Uterus (tissue), 4 donors: ENCODE measurements around the gene F12. TPM values are rescaled to one million over a fixed set of nuclear protein-coding genes. Genes with fewer than 3 reads are reported as not detected.

ENCODE experiments used
- DNase-seq, 2 donors: peaks; one replicate each; pipeline ENCODE4 v3.0.0-alpha.2; 2019 to 2020
- H3K27ac ChIP-seq, 2 donors: fragments of 200-600 bp; sonication (generic); 1 replicate in 1 of 2; 2 replicates in 1 of 2; pipeline ENCODE4 v1.5.1; 2016 to 2018
- H3K27me3 ChIP-seq, 2 donors: fragments of 200-600 bp; sonication (generic); one replicate each; pipeline ENCODE4 v1.5.1; 2018 to 2019; ENCODE audit warnings: control low read depth in 1 of 2
- H3K36me3 ChIP-seq, 2 donors: fragments of 200-600 bp; sonication (generic); one replicate each; pipeline ENCODE4 v1.5.1; 2019; ENCODE audit warnings: control low read depth in 1 of 2
- H3K4me1 ChIP-seq, 2 donors: fragments of 200-600 bp; sonication (generic); one replicate each; pipeline ENCODE4 v1.5.1; 2018 to 2019; ENCODE audit warnings: control low read depth in 1 of 2
- H3K4me3 ChIP-seq, 2 donors: fragments of 200-600 bp; sonication (generic); 1 replicate in 1 of 2; 2 replicates in 1 of 2; pipeline ENCODE4 v1.5.1; 2018 to 2019; ENCODE audit warnings: mild to moderate bottlenecking in 1 of 2
- H3K9me3 ChIP-seq, 2 donors: fragments of 200-600 bp; sonication (generic); one replicate each; pipeline ENCODE4 v1.5.1; 2019; ENCODE audit warnings: control low read depth in 1 of 2
- CTCF ChIP-seq, 4 experiments: fragments of 200-600 bp in 2 of 4; fragments of 450-650 bp in 2 of 4; sonication (generic) in 2 of 4; IDR thresholded peaks; one replicate each; pipeline ENCODE4 v1.5.1; 2016 to 2019; ENCODE audit warnings: antibody characterized with exemption in 4 of 4, mild to moderate bottlenecking in 2 of 4, moderate library complexity in 1 of 4
- POLR2A ChIP-seq, 2 donors: fragments of 450-650 bp; IDR thresholded peaks; one replicate each; pipeline ENCODE4 v1.6.1; 2016; ENCODE audit warnings: antibody characterized with exemption in 2 of 2, mild to moderate bottlenecking in 1 of 2, moderate library complexity in 1 of 2
- intact Hi-C: fragments of 100-400 bp; cut with DNase I; formaldehyde crosslinking; loops from one replicate; pipeline ENCODE4 v1.15.1; 2023; ENCODE audit warnings: low total_unique reads
- total RNA-seq, 4 donors: library from RNA; depleted of rRNA in 3 of 4; stranded (reverse); fragments of >200 nt in 3 of 4; gene quantifications; one replicate each; pipeline versions ENCODE4 v1.1.0 to v1.2.4, GENCODE V29; 2014 to 2023
- donor health status: DM: yes; HTN: yes; CAD: no.

F12 gene
- total RNA-seq, 4 donors from 2014 or later, result 7.6 TPM; not detected in 3

DNA sequence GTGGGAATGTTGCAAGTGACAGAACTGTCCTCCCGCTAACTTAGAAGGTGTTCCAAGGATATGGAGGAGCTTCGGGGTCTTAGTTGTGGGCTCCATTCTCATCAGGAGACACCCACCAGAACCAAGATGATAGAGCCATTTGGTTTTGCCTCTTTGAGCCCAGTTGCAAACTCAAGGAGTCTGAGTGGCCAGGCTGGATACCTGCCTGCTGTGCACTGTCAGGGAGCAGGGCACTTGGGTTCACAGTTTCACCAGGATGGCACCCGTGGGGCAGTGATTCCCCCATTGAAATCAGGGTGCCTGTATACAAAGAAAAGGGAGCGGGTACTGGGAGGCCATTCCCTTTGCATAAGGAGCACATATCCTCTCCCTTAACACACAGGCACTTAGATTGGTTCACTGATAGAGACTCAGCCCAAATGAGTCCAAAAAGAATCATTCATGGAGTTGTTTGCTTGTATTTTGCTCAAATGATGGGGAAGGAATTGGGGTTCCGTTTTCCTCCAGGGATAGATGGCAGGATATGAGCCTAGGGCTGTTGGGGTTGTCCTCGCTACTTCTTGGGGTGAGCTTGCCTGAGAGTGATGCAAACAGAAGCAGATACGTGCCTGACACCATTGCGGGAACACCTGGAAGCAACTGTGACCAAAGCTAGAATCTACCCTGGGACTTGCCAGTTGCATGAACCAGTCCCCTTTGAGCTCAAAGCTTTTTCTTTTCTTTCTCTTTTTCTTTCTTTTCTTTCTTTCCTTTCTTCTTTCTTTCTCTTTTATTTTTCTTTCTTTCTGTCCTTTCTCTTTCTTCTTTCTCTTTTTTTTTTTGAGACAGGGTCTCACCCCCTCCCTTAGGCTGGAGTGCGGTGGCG is 35.9 kb upstream of the F12 start:
- no peak overlapping the region for H3K4me3 ChIP-seq
- no peak for DNase-seq
- no peaks in the 10 kb centered on the region for H3K27me3 ChIP-seq
- H3K4me1 ChIP-seq, result peaks cover 0 to 16% of the 10 kb centered on the region in 2 donors
- H3K36me3 ChIP-seq, result no peaks in the 10 kb centered on the region
- no peak overlapping the region for H3K27ac ChIP-seq
- TF ChIP-seq CTCF (IDR thresholded peaks at IDR 0.05) (no peak), POLR2A (IDR thresholded peaks at IDR 0.05) (no peak)
- intact Hi-C loops, result no loop called here
- no peaks in the 10 kb centered on the region for H3K9me3 ChIP-seq

GRCh38 chr5:177444106-177445051 is 35.0 kb upstream of the F12 start:
- intact Hi-C loops, result no loop called here
- no peak for DNase-seq
- H3K4me1 ChIP-seq, result peaks cover 0 to 16% of the 10 kb centered on the region in 2 donors
- no peaks in the 10 kb centered on the region for H3K9me3 ChIP-seq
- H3K36me3 ChIP-seq, result no peaks in the 10 kb centered on the region
- H3K4me3 ChIP-seq, result no peak overlapping the region
- TF ChIP-seq POLR2A (IDR thresholded peaks at IDR 0.05) (no peak), CTCF (IDR thresholded peaks at IDR 0.05) (no peak)
- no peak overlapping the region for H3K27ac ChIP-seq
- no peaks in the 10 kb centered on the region for H3K27me3 ChIP-seq

DNA sequence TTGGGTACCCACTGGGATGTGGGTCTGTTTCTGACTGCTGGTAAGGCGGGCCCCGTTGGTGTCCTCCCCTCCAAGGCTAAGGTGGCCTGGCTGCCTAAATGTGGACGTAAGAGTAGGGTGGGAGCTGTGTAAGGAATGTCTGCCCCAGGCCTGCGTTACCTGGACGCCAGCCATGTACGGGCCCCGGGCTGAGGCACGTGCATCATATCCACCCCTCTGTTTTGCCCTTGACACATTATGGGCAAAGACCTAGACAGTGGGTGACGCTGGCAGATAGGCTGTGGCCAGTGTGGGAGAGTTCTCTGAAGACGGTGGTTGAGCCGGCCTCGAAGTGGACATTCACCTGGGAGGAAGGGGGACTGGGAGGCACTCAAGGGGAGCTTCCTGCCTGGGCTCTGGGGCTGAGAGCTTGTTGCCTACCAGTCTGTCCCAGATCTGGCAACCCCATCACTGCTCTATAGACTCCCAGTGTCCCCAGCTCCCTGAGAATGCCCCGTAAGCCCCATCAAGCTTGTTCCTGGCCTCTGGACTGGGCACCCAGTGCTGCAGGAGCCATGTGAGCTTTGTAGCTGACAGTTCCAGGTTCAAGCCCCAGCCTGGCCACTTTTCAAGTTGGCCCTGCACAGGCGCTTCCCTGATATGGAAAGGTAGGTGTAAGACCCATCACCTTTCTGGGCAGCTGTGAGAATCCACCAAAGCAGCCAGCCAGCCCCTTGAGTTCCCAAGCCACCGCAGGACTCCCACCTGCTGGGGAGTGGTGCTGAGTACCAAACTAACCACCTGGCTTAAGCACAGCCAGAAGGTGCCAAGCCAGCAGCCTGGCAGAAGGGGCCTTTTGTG is 34.0 kb upstream of the F12 start:
- TF ChIP-seq POLR2A (IDR thresholded peaks at IDR 0.05) (no peak), CTCF (IDR thresholded peaks at IDR 0.05) (no peak)
- intact Hi-C loops, result no loop called here
- Histone ChIP-seq H3K27me3 (no peaks in the 10 kb centered on the region), H3K36me3 (no peaks in the 10 kb centered on the region), H3K9me3 (no peaks in the 10 kb centered on the region), H3K27ac (no peak overlapping the region), H3K4me1 (peaks cover 0 to 16% of the 10 kb centered on the region in 2 donors), H3K4me3 (no peak overlapping the region)
- no peak for DNase-seq

DNA sequence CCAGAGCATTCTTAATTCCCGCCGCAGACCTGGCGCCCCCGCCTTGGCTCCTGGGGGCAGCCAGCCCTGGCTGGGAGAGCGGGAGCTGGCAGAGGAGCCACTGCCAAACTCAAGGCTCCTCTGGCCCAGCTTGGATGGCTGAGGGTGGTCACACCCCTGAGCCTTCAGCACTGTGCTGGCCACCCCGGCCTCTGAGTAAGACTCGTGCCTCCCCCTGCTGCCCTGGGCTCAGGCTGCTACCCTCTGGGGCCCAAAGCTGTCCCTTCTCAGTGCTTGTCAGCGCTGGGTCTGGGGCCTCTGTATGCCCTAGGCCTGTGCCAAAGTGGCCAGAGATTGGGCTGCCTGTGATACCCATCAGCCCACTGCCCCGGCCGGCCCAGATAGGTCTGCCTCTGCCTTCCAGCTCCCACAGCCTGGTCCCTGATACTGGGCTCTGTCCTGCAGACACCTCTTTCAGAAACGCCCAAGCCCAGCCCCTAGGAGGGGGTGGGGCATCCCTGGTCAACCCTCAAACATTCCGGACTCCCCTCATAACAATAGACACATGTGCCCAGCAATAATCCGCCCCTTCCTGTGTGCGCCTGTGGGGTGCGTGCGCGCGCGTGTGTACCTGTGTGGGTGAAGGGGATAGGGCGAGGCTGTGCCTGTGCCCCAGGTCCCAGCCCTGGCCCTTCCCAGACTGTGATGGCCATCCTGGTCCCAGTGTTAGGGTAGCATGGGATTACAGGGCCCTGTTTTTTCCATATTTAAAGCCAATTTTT is 32.9 kb upstream of the F12 start:
- intact Hi-C loops, result no loop called here
- H3K27me3 ChIP-seq, result no peaks in the 10 kb centered on the region
- DNase-seq, result no peak
- TF ChIP-seq CTCF (IDR thresholded peaks at IDR 0.05), result no peak
- TF ChIP-seq POLR2A (IDR thresholded peaks at IDR 0.05), result no peak
- no peaks in the 10 kb centered on the region for H3K36me3 ChIP-seq
- H3K27ac ChIP-seq, result no peak overlapping the region
- H3K4me1 ChIP-seq, result peaks cover 0 to 12% of the 10 kb centered on the region in 2 donors
- no peaks in the 10 kb centered on the region for H3K9me3 ChIP-seq
- no peak overlapping the region for H3K4me3 ChIP-seq
